Left forelimb (tissue), 1 donor: ENCODE results near the gene ZFHX2.
"Not testable (repeated sequence)": the region's sequence is repeated elsewhere in the genome, so short reads cannot be mapped to it uniquely, and the experiment has no call there.

ENCODE experiments used
- DNase-seq: peaks from one replicate; pipeline ENCODE4 v3.0.0-alpha.2; 2018; ENCODE audit warnings: low spot score

Gene ZFHX2

DNA sequence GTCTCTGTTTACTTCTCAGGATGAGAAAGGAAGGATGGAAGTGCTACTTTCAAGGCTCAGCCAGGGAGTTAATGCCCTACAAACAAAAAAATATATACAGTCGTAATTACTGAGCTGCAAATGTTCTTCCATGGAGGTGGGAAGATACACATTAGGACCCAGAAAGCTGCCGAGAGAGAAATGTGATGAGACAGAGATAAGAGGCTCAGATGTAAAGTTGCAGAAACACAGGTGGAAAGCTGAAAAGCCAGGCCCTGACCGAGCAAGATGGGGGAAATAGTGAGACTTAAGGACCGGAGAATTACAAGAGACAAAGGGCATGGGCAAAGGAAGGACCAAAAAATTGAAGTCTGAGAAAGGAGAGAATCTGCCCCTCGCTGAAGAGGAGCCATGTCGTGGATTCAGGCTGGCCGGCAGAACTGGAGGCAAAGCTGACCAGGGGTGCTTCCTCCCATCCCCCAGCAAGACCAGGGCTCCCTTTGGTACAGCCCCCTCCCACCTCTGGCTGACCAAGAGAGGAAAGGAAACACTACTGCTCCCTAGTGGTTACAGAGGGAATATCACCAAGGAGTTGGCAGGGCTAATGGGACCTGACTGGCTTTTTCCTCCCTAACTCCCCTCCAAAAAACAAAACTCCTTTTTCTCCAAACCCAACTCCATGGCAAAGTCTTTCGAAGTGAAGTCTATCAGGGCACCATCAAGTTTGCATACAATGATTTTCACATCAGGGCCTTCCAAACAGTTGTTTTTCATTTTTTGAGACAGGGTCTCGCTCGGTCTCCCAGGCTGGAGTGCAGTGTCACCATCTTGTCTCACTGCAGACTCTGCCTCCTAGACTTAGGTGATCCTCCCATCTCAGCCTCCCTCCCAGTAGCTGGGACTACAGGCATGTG lies 12.1 kb downstream of the ZFHX2 start:
- no peak for DNase-seq

DNA sequence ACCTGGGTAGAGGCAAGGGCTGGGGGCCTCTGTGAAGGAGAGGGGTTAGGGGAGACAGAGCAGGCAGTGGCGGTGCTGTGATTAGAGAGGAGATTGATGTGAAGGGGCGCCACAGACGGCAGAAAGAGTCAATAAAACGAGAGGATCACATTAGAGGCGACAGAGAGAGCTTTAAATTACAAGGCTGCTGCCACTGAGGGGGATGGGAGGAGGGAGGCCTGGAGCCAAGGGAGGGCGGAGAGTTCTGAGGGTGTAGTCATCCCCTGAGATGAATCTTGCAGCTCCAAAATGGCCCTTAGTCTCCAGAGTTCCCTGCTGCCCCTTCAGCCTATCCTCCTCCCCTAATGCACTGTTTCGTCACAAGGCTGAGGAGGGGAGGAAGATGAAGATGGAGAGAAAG lies 12.8 kb downstream of the ZFHX2 start:
- DNase-seq: no peak

DNA sequence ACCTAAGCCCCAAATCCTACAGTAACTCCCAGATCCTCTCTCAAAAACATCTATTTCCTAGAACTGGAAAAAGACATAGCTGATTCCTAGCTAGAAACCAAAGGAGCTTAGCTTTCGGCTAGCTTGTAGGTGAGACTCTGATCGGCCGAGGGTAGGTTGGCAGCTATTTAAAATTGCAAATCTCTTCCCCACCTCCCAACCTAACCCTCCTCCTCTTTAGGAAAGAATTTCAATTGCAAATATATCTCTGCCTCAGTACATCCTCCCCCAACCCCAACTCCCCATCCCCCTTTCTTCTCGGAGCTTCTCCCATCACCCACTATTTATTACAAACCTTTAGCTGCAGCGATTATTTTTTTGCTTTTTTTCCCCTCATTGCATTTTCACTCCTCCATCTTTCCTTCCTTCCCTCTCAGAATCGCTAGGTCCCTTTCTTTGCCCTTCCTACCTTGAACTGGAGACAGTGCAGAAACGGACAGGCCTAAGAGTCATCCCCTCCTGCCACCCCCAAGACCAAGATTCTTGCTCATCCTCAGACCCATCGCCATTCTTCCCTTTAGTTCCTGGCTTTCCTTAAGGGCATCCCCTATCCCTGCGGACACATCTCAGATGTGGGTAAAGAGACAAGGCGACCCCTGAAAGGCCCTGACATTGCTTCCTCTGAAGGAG lies 13.4 kb downstream of the ZFHX2 start:
- DNase-seq: no peak

DNA sequence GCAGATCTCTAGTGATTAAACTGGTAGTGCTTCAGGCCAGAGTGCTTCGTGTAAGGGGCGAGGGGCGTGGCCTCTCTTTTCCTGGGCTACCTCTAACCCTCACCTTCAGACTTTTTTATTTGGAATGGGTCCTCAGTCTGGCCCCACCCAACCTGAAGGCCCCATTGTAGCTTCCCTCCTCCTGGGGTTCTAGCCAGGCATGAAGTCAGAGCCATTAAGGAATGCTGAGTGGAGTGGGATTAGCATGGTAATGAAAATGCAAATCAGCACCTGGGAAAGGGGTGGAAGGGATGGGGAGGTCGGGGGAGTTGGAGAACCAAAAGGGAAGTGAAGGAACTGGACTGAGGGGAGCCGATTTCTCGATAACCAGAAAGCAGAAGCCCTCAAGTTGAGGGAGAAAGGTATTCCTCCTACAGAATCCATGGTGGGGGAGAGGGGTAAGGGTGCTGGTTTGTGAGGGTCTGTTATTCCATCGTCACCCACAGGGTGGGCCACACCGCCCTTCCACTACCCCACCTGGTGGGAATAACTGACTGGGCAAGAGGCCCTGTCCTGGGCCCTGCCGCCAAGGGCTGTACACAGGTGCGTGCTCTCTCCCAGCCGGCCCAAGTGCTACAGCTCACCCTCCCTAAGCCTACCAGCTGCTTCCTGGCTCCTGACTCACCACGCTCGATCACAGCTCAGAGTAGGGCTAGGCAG lies 14.1 kb downstream of the ZFHX2 start:
- DNase-seq: no peak

DNA sequence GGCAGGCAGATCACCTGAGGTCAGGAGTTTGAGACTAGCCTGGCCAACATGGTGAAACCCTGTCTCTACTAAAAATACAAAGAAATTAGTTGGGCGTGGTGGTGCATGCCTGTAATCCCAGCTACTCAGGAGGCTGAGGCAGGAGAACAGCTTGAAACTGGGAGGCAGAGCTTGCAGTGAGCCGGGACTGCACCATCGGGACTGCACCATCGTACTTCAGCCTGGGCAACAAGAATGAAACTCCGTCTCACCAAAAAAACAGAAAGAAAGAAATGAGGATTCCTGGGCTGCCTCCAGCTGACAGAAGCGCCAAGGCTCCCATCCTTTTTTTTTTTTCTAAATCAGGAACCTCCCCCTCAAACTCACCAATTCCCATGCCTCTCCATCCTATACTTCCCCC lies 14.7 kb downstream of the ZFHX2 start:
- not testable (repeated sequence) for DNase-seq

DNA sequence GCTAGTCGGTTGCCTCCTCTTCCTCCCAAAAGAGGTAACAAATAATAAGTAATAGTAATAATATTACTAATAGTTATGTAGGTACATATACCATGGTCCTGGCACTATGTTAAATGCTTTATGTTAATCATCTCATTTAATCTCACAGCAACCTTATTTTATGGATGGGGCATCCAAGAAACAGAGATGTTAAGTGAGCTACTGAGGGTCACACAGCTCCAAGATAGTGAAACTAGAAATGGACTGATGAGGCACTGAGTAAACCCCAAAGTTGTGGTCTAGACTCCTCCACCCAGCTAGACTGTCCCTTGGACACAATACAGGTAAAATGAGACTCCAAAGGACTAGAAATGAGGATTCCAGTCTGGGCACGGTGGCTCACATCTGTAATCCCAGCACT lies 15.1 kb downstream of the ZFHX2 start:
- no peak for DNase-seq

DNA sequence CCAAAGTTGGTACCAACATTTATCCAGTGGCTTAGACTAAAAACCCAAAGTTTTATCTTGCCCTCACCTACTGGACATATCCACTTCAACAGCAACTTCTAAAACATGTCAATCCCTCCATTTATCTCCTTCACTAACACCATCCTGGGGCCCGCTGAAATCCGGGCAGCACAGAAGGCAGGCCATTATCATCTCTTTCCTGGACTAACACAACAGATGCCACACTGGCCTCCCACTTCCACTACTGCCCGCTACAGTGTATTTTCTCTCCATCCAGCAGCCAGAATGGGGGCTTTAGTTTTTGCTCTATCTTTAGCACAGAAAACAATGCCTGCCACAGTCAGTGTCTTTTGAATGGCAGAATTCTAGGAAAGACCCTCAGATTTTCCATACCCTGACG lies 15.6 kb downstream of the ZFHX2 start:
- no peak for DNase-seq

DNA sequence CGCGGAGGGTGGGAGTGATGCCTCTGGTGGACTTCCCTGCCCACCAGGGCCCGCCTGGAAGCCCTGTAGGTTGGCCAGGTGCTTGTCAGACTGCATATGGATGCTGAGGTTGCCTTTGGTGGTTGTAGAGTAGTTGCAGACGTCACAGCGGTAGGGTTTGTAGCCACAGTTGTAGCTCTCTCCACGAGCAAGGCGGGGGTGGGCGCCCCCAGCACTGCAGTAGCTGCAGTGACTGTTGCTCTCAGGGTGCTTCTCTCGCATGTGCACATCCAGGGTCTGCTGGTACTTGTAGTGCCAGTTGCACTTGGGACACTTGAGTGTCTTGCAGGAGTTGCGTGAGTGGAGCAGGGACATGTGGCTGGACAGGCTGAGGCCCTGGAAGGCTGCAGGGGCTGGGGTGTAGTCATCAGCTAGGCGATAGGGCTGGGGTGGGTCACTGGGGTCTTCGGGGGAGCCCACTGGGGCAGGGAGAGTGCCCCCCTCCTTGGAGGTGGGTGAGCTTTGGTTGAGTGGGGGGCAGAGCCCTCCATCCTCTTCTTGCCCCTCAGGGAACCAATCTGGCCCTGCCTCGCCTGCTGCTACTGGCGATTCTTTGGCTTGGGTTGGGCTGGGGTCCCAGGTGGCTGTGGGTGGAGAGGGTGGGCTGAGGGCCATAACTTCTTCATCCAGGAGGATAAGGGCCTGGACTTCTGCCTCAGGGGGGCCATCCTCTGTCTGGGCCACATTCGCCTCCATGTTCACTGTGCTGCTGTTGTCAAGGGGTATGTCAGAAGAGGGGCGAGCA lies 17.7 kb downstream of the ZFHX2 start:
- no peak for DNase-seq

DNA sequence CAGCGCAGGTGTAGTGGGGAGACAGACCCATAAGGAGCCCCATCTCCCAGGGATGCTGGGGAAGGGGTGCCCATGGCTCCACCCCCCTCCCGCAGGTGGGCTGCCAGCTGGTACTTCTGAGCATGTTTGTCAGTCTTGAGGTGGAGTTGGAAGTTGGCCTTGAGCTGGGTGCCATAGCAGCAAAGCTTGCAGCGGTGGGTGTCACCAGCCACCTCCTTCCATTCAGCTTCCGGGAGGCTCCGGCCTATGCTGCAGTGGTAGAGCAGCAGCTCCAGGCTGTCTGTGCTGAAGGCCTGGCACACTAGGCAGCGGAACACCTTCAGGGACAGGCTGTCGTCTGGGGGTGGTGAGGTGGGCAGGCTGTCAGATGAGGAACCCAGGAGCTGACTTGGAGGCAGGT lies 18.9 kb downstream of the ZFHX2 start:
- no peak for DNase-seq

DNA sequence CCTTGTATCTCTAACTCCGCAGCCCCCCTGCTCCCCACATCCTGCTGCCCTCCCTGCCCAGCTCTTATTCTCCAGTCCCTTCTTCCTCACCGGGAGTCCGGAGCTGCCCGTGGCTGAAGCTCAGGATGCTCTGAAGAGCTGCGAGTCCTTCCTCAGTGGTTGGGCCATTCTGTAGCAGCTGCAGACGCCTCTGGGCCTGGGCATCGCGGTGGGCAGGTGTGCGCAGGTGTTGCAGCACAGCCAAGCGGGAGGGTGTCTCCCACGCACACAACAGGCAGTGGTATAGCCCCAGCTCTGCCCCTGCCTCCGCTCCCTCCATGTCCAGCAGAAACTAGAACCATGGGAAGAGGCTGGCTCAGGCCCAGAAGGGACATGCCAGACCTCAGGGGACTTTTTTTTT lies 20.2 kb downstream of the ZFHX2 start:
- DNase-seq: no peak

DNA sequence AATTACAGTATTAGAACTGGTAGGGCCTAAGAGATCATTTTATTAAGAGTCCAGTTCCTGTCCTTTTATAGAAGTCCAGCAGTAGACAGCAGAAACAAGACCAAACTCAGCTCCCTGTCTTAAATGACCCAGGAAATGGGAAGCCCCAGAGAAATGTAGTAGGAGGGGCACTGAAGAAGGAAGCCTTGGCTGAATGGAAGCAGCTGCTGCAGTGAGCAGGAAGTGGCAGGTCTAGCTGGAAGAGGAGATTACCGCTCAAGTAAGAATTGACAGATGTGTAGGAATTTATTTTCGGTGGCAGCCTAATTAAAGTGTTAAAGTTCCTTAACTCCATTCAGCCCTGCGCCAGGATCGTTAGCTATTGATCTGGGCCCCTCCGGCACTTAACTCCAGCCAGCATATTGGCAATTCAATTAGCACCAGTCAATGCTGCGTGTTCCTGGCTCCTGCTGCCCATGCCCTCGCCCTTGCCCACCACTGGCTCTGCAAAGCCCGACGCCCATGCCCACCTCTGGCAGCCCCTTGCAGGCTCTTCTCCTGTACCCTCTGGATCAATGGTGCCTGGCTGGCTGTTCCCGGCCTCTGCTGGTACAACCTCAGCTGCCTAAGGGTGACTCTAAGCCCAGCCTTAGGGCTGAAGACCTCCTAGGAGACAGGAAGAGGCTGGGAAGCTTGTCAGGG lies 21.1 kb downstream of the ZFHX2 start:
- DNase-seq: no peak

DNA sequence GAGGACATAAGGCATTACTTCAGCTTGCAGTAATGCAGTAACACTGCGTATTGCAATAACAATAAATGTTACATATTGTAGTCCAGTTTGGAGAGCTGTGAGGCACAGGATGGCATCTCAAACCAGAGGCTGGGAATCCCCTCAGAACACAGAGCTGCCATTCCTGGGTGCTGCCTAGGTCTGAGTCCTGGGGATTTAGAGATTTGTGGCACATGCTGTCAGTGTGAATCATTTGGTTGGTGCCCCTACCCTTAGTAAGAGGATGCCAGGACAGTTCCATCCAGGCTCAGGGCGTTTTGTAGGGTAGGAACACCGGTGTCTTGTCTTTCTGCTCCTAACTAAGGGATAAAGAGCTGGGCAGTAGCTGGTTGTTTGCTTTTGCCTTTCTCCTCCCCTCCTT lies 22.5 kb downstream of the ZFHX2 start:
- no peak for DNase-seq

DNA sequence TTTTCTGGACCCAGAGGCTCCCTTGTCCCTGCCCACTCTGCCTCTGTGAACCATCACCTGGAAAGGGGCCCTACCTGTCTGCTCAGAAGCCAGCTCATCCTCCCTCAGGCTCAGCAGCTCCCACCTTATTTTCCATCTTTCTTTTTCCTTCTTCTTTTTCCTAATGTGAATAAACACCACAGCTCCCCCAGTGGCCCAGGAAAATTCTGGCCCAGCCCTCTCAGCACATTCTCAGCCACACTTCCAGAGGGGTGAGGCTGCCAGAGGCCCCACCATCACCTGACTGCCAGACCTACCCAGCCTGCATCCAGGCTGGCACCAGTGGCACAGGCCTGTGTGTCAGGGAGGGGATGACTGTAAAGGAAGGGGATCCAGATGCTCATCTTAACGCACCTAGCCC lies 23.0 kb downstream of the ZFHX2 start:
- DNase-seq: no peak

DNA sequence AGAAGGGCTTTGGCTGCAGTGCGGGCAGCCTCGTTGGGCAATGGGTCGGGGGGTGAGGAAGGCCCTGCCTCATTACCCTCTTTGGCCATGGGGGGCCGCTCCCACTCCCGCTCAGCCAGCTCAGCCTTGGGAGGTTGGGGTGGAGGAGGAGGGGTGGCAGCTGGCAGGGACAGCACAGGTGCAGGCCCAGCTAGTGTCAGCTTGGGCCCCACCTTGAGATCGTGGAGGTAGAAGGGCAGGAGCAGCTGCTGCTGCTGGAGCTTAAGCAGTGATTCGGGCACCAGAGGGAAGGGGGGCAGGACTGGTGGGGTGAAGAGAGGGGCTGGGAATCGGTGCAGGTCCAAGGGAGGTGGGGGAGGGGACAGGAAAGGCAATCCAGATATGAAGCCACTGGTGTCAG lies 26.0 kb downstream of the ZFHX2 start:
- no peak for DNase-seq

DNA sequence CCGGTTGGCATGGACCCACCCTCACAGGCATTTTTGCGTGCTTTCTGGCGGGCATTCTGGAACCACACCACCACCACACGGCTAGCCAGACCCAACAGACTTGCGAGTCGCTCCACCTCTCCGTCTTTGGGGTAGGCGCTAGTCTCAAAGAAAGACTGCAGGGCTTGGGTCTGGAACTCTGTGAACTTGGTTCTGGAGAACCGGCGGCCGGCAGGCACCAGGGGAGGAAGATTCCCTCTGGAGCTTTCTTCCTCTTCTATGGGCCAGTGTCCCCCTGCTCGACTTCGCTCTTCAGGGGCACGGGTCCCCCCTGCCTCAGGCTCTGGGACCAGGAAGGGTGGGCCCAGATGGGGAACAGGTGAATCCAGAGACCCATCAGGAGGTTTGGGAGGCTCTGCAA lies 26.6 kb downstream of the ZFHX2 start:
- no peak for DNase-seq

DNA sequence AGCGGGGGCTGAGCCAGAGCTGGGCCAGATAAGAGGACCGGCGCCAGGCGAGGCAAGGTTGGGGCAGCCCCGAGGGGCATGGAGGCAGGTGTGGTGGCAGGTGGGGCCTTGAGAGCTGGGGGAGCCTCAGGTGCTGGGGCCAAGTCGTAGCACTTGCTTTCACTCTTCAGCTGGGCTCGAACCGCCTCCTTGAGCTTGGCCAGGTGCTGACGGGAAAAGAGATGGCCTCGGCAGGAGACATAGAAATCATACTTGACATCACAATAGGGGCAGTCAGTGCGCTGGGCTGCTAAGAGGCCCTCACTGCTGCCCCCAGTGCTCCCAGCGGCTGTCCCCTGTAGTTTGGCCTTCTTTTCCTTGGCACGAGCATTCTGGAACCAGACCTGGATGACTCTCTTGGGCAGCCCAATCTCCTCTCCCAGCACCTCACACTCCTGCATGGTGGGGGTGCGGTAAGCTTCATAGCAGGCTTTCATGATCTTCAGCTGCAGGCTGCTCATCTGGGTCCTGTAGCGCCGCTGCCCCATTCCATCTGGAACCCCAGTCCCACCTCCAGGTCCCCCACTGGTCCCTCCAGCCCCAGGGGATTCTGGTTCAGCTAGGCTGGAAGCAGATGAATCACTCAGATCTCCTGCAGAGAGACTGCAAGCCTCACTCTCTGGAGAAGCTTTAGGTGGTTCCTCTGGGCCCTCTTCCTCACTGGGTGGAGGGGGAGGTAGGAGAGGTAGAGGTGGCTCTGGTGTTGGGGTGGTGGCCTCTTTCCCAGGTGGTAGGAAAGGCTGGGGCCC lies 28.1 kb downstream of the ZFHX2 start:
- no peak for DNase-seq

DNA sequence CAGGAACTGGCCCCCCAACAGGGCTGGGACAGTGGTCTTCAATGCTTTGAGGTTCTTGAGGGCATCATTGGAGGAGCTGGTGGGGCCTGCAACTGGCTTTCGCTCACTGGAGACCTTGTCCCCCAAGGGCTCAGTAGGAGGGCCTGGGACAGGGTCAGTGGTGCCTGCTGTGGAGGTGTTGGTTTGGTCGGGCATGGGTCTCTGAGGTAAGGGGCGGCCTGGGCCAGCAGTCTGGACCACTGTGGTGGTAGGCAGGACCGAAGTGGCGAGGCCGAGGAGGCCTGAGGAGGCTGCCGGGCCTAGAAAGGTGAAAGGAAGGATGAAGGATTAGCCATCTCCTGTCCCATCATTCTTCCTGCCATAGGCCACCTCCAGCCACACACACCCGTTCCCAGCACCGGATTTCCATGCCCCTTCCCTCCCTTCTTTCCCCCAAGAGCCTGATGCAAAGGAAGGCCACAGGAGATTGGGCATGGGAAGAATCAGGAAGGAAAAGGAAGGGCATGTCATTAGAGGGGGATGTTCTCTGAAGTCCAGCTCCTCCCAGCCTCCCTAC lies 28.8 kb downstream of the ZFHX2 start:
- no peak for DNase-seq

DNA sequence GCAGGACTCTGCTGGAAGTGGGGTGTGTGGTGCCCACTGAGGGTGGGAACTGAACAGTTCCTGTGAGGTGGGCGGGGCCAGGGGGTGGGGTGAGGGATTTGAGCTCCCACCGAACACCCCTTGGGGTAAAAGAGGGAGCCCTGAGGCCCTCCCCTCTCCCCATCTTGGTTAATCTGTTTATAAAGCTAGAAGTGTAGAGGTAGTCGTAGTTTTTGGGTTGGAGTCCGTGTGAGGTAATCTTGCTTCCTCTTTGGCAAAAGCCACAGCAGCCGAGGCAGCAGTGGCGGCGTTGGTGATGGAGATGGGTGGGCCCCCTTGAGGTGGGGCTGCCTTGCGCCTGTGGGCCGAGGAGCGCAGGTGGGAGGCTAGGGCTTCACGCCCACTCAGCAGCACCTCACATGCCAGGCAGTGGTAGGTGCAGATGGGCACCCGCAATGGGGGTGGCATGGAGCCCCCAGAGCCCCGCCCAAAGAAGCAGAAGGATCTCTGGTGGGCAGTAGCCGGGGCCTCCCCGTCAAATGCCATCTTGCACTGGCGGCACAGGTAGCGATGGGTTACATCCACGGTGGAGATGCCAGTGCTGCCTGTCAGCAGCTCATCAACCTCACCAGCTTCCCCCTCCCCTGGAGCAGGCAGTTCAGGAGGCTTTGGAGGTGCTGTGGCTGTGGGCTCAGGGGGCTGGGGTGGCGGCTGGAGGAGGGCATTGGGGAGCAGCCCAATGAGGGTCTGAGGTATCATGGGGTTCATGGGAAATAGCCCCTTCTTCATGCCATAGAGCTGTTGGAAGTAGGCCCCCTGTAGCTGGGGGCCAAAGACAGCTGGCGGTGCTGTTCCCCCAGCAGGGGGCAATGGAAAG lies 29.6 kb downstream of the ZFHX2 start:
- DNase-seq: no peak

DNA sequence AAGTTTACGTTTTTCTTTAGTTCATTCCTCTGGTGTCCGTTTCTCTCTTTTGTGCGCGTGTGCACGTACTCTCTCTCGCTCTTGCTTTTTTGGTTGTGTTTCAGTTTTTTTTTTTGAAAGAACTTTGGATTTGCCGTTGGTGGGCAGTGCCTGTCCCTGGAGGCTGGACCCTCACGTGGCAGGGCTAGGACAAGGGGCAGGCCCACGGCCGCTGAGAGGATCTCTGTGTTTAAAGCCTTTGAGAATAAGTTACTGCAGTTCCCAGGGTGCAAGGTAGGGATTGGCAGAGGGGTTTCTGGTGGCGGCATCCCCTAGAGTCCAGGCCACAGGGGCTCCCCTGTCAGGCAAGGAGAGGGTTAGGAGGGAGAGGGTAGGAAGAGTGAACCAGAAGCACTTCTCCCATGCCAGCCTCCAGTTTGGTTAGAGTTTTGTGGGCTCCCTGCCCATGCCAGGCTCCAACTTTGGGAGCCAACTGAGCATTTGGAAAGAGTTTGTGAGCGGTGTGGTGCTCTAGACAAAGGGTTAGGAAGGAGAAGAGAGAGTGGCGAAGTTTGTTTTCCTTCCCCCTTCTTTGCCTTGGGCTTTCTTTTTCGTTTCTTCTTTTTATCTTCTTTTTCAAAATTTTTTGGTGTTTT lies 30.5 kb downstream of the ZFHX2 start:
- no peak for DNase-seq
